Stimulated activated CD8-positive, alpha-beta memory T cell treated with anti-CD3 and anti-CD28 coated beads, Interleukin-15, amount 100 ng/mL, for 48 hours (primary cell): ENCODE data around the gene STARD3NL.
A peak's percentile ranks its signal among the peaks of the same experiment; 100 is the strongest.
"Not testable (repeated sequence)": the region's sequence is repeated elsewhere in the genome, so short reads cannot be mapped to it uniquely, and the experiment has no call there.

Experiments
- DNase-seq, 2 donors: peaks; one replicate each; pipeline ENCODE4 v3.0.0-alpha.2; 2020; ENCODE audit warnings: low read depth in 2 of 2

Gene STARD3NL

GRCh38 chr7:38178004-38178694, at the start of gene STARD3NL:
Gene STARD3NL (plus strand): TSS chr7:38178245. CDS start chr7:38207505, 29,260 bp downstream.
- peak; percentile 88 for DNase-seq

- DNase-seq = no peak
Measured at GRCh38 chr7:38129162-38129561, 48.9 kb upstream of the STARD3NL start.

GRCh38 chr7:38129579-38129978, 48.5 kb upstream of the STARD3NL start:
- DNase-seq = no peak

GRCh38 chr7:38138171-38138570, 39.9 kb upstream of the STARD3NL start:
- DNase-seq = no peak

GRCh38 chr7:38141187-38141586, 36.9 kb upstream of the STARD3NL start:
- no peak for DNase-seq

- DNase-seq = no peak
Measured at GRCh38 chr7:38142736-38143135, 35.3 kb upstream of the STARD3NL start.

- DNase-seq = no peak
Measured at GRCh38 chr7:38147005-38147404, 31.0 kb upstream of the STARD3NL start.

- no peak for DNase-seq
Measured at GRCh38 chr7:38151556-38151955, 26.5 kb upstream of the STARD3NL start.

GRCh38 chr7:38153515-38153914, 24.5 kb upstream of the STARD3NL start:
- no peak for DNase-seq

- no peak for DNase-seq
Measured at GRCh38 chr7:38154278-38154677, 23.8 kb upstream of the STARD3NL start.

GRCh38 chr7:38160003-38160571, 18.0 kb upstream of the STARD3NL start:
- DNase-seq = no peak

GRCh38 chr7:38162036-38162435, 16.0 kb upstream of the STARD3NL start:
- DNase-seq = no peak

GRCh38 chr7:38163671-38164070, 14.4 kb upstream of the STARD3NL start:
- no peak for DNase-seq

- no peak for DNase-seq
Measured at GRCh38 chr7:38168890-38169570, 9.0 kb upstream of the STARD3NL start.

GRCh38 chr7:38169847-38170246, 8.2 kb upstream of the STARD3NL start:
- no peak for DNase-seq

- no peak for DNase-seq
Measured at GRCh38 chr7:38171623-38172391, 6.2 kb upstream of the STARD3NL start.

GRCh38 chr7:38175547-38175946, 2.5 kb upstream of the STARD3NL start:
- not testable (repeated sequence) for DNase-seq

- DNase-seq = no peak
Measured at GRCh38 chr7:38177621-38178003, 433 bp upstream of the STARD3NL start.

- DNase-seq = no peak
Measured at GRCh38 chr7:38178695-38179344, 775 bp downstream of the STARD3NL start.

GRCh38 chr7:38179776-38180226, 1.8 kb downstream of the STARD3NL start:
- DNase-seq = no peak

GRCh38 chr7:38181111-38181510, 3.1 kb downstream of the STARD3NL start:
- DNase-seq = no peak

- no peak for DNase-seq
Measured at GRCh38 chr7:38182450-38182849, 4.4 kb downstream of the STARD3NL start.
